Caco-2 (cell line): ENCODE measurements around the gene ERICH6. TPM values are rescaled to one million over a fixed set of nuclear protein-coding genes. Genes with fewer than 3 reads are reported as not detected.

ENCODE experiments used
- BruUV-seq: library from RNA; stranded (reverse); fragments of 400-500 nt; replicated peaks from 2 replicates; lab custom pipeline; 2021; lab: Mats Ljungman, UMichigan
- CTCF ChIA-PET: fragments of 300-600 bp; sonication (Branson Sonifier 250); formaldehyde crosslinking; loops from one replicate; lab custom pipeline; 2022; ENCODE audit warnings: antibody characterized with exemption; lab: Charles Lee
- POLR2A ChIA-PET: fragments of 300-600 bp; sonication (Branson Sonifier 250); formaldehyde crosslinking; loops from one replicate; lab custom pipeline; 2022; ENCODE audit warnings: antibody characterized with exemption; lab: Charles Lee
- DNase-seq, 2 experiments: peaks; one replicate each; pipeline versions ENCODE4 v3.0.0 to v3.0.0-alpha.2; 2020 to 2022
- H3K27me3 ChIP-seq: replicated peaks from 2 replicates; pipeline ENCODE4 v1.6.0; 2011; ENCODE audit warnings: low read length; ENCODE audit not compliant: control insufficient read depth, insufficient read depth
- H3K36me3 ChIP-seq: 2 replicates; pipeline ENCODE4 v1.5.1; 2011; ENCODE audit warnings: low read length; ENCODE audit not compliant: control insufficient read depth, insufficient read depth
- H3K4me1 ChIP-seq: fragments of 250-450 bp; sonication (Bioruptor Pico); 2 replicates; pipeline ENCODE4 v1.5.1; 2020; ENCODE audit warnings: mild to moderate bottlenecking
- H3K4me3 ChIP-seq: 2 replicates; pipeline ENCODE4 v1.5.1; 2011; ENCODE audit warnings: low read depth, mild to moderate bottlenecking, control low read depth, low read length
- H3K9me3 ChIP-seq: fragments of 250-450 bp; sonication (Bioruptor Pico); 2 replicates; pipeline ENCODE4 v1.5.1; 2020; ENCODE audit warnings: mild to moderate bottlenecking, moderate library complexity
- H3K27ac Mint-ChIP-seq: one replicate; pipeline ENCODE4 v1.8.0; 2022; ENCODE audit warnings: mixed read lengths; ENCODE audit not compliant: unreplicated experiment
- H3K27me3 Mint-ChIP-seq: one replicate; pipeline ENCODE4 v1.8.0; 2022; ENCODE audit warnings: mixed read lengths; ENCODE audit not compliant: insufficient read depth, unreplicated experiment
- H3K36me3 Mint-ChIP-seq: one replicate; pipeline ENCODE4 v1.8.0; 2022; ENCODE audit warnings: mild to moderate bottlenecking, mixed read lengths; ENCODE audit not compliant: insufficient read depth, unreplicated experiment
- H3K4me1 Mint-ChIP-seq: one replicate; pipeline ENCODE4 v1.8.0; 2022; ENCODE audit warnings: low read depth, mixed read lengths; ENCODE audit not compliant: unreplicated experiment
- H3K4me3 Mint-ChIP-seq: one replicate; pipeline ENCODE4 v1.8.0; 2022; ENCODE audit warnings: mild to moderate bottlenecking, moderate library complexity, mixed read lengths; ENCODE audit not compliant: unreplicated experiment
- H3K9me3 Mint-ChIP-seq: one replicate; pipeline ENCODE4 v1.8.0; 2022; ENCODE audit warnings: mixed read lengths; ENCODE audit not compliant: unreplicated experiment
- intact Hi-C: fragments of 100-400 bp; cut with micrococcal nuclease; formaldehyde crosslinking; loops from one replicate; pipeline ENCODE4 v1.10.0; 2022; ENCODE audit not compliant: unreplicated experiment
- total RNA-seq: library from RNA; stranded (reverse); gene quantifications from 2 replicates; pipeline ENCODE4 v1.2.3, GENCODE V29; 2022
- TF ChIP-seq, protein P1 (sequence below), 2 experiments: fragments of 200-600 bp in 1 of 2; IDR thresholded peaks; 1 replicate in 1 of 2; 2 replicates in 1 of 2; pipeline versions ENCODE4 v1.5.1 to v1.8.0; 2011 to 2022; ENCODE audit warnings: antibody characterized with exemption in 1 of 2, control low read depth in 1 of 2, inconsistent platforms in 1 of 2, low read depth in 1 of 2, low read length in 1 of 2, mild to moderate bottlenecking in 1 of 2, moderate library complexity in 1 of 2; ENCODE audit not compliant: insufficient read depth in 1 of 2, severe bottlenecking in 1 of 2, unreplicated experiment in 1 of 2

The ERICH6 gene
- total RNA-seq, 1 experiment from 2014 or later, result not detected

DNA sequence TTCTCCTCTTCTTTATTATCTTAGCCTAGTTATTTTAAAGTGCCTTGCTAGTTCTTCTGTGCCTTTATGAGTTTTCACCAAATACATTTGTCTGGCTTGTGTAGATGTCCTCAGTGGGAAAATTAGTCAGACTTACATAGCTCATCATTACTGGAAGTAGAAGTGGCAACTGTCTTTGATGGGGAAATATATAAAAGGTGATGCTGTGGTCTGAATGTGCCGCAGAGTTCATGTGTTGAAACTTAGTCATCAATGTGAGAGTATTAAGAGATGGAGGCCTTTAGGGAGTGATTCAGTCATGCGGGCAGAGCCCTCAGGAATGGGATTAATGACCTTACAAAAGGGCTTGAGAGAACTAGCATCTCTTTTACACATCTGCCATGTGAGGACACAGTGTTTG is 6.4 kb upstream of the ERICH6 start:
- H3K4me3 Mint-ChIP-seq, result no peak overlapping the region
- Histone ChIP-seq H3K9me3 (no peaks in the 10 kb centered on the region), H3K4me3 (no peak overlapping the region), H3K4me1 (no peaks in the 10 kb centered on the region), H3K36me3 (no peaks in the 10 kb centered on the region), H3K27me3 (no peaks in the 10 kb centered on the region)
- BruUV-seq, result no TSS peak
- intact Hi-C loops, result no loop called here
- no peaks in the 10 kb centered on the region for H3K4me1 Mint-ChIP-seq
- no peak overlapping the region for H3K27ac Mint-ChIP-seq
- H3K36me3 Mint-ChIP-seq, result no peaks in the 10 kb centered on the region
- no peaks in the 10 kb centered on the region for H3K9me3 Mint-ChIP-seq
- DNase-seq, result no peak
- ChIA-PET CTCF (no interaction called here), POLR2A (no interaction called here)
- TF ChIP-seq, protein P1, sequence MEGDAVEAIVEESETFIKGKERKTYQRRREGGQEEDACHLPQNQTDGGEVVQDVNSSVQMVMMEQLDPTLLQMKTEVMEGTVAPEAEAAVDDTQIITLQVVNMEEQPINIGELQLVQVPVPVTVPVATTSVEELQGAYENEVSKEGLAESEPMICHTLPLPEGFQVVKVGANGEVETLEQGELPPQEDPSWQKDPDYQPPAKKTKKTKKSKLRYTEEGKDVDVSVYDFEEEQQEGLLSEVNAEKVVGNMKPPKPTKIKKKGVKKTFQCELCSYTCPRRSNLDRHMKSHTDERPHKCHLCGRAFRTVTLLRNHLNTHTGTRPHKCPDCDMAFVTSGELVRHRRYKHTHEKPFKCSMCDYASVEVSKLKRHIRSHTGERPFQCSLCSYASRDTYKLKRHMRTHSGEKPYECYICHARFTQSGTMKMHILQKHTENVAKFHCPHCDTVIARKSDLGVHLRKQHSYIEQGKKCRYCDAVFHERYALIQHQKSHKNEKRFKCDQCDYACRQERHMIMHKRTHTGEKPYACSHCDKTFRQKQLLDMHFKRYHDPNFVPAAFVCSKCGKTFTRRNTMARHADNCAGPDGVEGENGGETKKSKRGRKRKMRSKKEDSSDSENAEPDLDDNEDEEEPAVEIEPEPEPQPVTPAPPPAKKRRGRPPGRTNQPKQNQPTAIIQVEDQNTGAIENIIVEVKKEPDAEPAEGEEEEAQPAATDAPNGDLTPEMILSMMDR (IDR thresholded peaks at IDR 0.05; ENCODE audit: insufficient read depth in 1 of 2, low read depth in 1 of 2, low read length in 1 of 2, severe bottlenecking in 1 of 2, unreplicated experiment in 1 of 2), result no peak
- H3K27me3 Mint-ChIP-seq, result peaks cover 10% of the 10 kb centered on the region

DNA sequence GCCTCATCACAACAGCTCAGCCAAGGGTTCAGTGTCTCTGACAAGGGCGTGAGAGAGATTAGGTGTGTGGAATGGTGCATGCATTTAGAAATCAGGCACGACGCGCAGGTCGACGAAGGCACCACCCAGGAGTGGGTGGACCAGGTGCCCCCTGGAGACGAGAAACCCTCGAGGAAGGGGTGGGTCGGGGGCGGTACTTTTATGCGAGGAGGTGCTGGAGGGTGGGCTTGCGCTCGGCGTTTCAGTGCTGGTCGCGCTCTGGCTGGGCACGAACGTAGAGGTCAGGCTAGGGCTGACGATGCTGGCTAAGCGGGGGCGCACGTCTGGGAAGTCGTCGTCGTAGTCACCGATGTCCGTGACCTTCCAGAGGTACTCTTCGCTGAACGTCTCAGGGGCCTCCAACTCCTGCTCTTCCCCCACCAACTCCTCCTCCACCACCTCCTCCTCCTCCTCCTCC is 393 bp downstream of the ERICH6 start:
- no peaks in the 10 kb centered on the region for H3K27me3 ChIP-seq
- ChIA-PET CTCF (interaction anchor here (0.6 to 1.1 kb wide), 6 partner anchors 30 to 221 kb away, joined by 3 to 11 read pairs (median 6); partner anchors contain the start of gene SIAH2), POLR2A (interaction anchor here (0.6 to 2.1 kb wide), 5 partner anchors 59 to 444 kb away, joined by 3 to 18 read pairs (median 6); partner anchors contain the start of genes EIF2A, SELENOT, SERP1 and SIAH2)

DNA sequence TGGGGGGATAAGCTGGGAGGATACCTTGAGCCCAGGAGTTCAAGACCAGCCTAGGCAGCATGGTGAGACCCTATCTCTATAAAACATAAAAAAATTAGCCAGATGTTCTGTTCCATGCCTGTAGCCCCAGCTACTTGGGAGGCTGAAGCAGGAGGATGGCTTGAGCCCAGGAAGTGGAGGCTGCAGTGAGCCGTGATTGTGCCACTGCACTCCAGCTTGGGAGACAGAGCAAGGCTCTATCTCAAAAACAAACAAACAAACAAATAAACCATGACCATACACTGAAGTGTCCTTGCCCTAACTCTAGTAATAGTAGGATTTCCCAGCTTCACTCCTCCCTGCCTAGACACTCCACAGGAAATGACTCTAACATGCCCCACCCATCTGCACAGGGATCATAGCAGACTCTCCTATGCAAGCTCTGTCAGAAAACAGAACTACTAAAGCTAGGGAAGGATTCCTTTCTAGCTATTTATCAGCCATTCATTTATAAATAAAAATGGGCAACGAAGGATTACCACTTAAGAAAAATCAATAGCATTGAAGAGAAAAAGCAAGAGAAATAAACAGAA is 4.6 kb downstream of the ERICH6 start:
- intact Hi-C loops, result no loop called here
- Histone ChIP-seq H3K9me3 (no peaks in the 10 kb centered on the region), H3K4me3 (no peak overlapping the region), H3K36me3 (no peaks in the 10 kb centered on the region), H3K27me3 (no peaks in the 10 kb centered on the region), H3K4me1 (no peaks in the 10 kb centered on the region)
- POLR2A ChIA-PET, result no interaction called here
- H3K27me3 Mint-ChIP-seq, result peaks cover 12% of the 10 kb centered on the region
- TF ChIP-seq, protein P1 (IDR thresholded peaks at IDR 0.05; ENCODE audit: insufficient read depth in 1 of 2, low read depth in 1 of 2, low read length in 1 of 2, severe bottlenecking in 1 of 2, unreplicated experiment in 1 of 2), result no peak
- CTCF ChIA-PET, result no interaction called here
- no peaks in the 10 kb centered on the region for H3K4me1 Mint-ChIP-seq
- H3K36me3 Mint-ChIP-seq, result peaks cover 13% of the 10 kb centered on the region
- no TSS peak for BruUV-seq
- no peak overlapping the region for H3K4me3 Mint-ChIP-seq
- no peak for DNase-seq
- no peaks in the 10 kb centered on the region for H3K9me3 Mint-ChIP-seq
- H3K27ac Mint-ChIP-seq, result no peak overlapping the region

More for the DNA sequence above, 393 bp downstream of the ERICH6 start:
- Histone ChIP-seq H3K9me3 (no peaks in the 10 kb centered on the region), H3K4me1 (no peaks in the 10 kb centered on the region), H3K36me3 (no peaks in the 10 kb centered on the region), H3K4me3 (peak overlapping the region; percentile 52)
- intact Hi-C loops, result loop anchor here (5.0 kb wide), 1 partner anchor 101 kb away; the partner anchor contains the start of gene SELENOT
- no peaks in the 10 kb centered on the region for H3K4me1 Mint-ChIP-seq
- TF ChIP-seq, protein P1 (IDR thresholded peaks at IDR 0.05; ENCODE audit: insufficient read depth in 1 of 2, low read depth in 1 of 2, low read length in 1 of 2, severe bottlenecking in 1 of 2, unreplicated experiment in 1 of 2), result no peak
- H3K27me3 Mint-ChIP-seq, result peaks cover 3% of the 10 kb centered on the region
- H3K4me3 Mint-ChIP-seq, result peak overlapping the region; percentile 95
- no peaks in the 10 kb centered on the region for H3K9me3 Mint-ChIP-seq
- BruUV-seq, result no TSS peak
- DNase-seq, result peak in 1 of 2 experiments; percentile 19
- H3K36me3 Mint-ChIP-seq, result peaks cover 13% of the 10 kb centered on the region
- peak overlapping the region; percentile 96 for H3K27ac Mint-ChIP-seq
